Measurements from ENCODE around the gene MAGEA9. TPM values are rescaled to one million over a fixed set of nuclear protein-coding genes. Genes with fewer than 3 reads are reported as not detected.

The MAGEA9 gene
- polyA plus RNA-seq, 1 donor from 2014 or later: not detected

DNA sequence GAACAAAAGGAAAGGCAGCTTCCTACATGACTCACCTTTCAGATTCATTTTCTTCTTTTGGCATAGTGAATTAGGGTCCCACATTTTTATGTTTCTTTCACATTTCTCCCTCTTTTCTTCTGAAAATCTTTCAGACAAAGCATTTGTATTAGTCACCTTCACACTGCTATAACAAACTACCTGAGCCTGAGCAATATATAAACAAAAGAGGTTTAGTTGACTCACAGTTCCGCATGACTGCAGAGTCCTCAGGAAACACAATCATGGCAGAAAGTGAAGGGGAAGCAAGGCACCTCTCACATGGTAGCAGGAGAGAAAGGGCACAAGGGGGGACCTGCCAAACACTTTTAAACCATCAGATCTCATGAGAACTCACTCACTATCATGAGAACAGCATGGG lies 36.9 kb downstream of the MAGEA9 start:
- no peak overlapping the region for H3K27ac ChIP-seq (ENCODE audit: low read length)
- H2AFZ ChIP-seq (ENCODE audit: low read depth, low read length): no peak overlapping the region

DNA sequence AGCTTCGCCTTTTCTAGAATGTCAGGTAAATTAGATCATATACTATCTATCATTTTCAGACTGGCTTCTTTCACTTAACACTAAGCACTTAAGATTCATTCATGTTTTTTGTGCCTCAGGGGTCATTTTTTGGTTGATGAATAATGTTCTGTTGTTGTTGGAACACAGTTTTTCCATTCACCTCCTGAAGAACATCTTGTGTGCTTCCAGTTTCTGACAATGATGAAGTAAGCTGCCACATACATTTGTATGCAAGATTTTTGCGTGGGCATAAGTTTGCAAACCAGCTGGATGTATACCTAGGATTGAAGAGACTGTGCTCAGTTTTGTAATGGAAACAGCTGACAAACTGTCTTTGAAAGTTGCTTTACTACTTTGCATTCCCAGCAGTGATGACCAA lies 37.6 kb downstream of the MAGEA9 start:
- Histone ChIP-seq H3K79me2 (replicated peaks; ENCODE audit: insufficient read depth, low read length) (no peaks in the 10 kb centered on the region), H3K9me2 (ENCODE audit: insufficient read depth, low read length) (no peaks in the 10 kb centered on the region), H4K20me1 (ENCODE audit: insufficient read depth) (no peaks in the 10 kb centered on the region), H3K27me3 (ENCODE audit: insufficient read depth, low read depth, low read length) (no peaks in the 10 kb centered on the region), H3K9me3 (ENCODE audit: low read length) (no peaks in the 10 kb centered on the region), H3K4me3 (ENCODE audit: low read length) (no peak overlapping the region), H3K36me3 (ENCODE audit: insufficient read depth, low read length) (no peaks in the 10 kb centered on the region), H3K27ac (ENCODE audit: low read length) (no peak overlapping the region), H3K4me2 (ENCODE audit: low read length) (no peak overlapping the region), H3K9ac (ENCODE audit: low read length) (no peak overlapping the region), H2AFZ (ENCODE audit: low read depth, low read length) (no peak overlapping the region), H3F3A (ENCODE audit: insufficient read depth, low read length, poor library complexity, severe bottlenecking) (no peaks in the 10 kb centered on the region)
- TF ChIP-seq TAF1 (IDR thresholded peaks at IDR 0.05; ENCODE audit: low read depth) (no peak), EZH2 (IDR thresholded peaks at IDR 0.05; ENCODE audit: borderline replicate concordance, insufficient read depth, low read length, poor library complexity, severe bottlenecking) (no peak), EP300 (conservative IDR thresholded peaks at IDR 0.05; ENCODE audit: poor library complexity, severe bottlenecking) (no peak), MXI1 (conservative IDR thresholded peaks at IDR 0.05; ENCODE audit: poor library complexity, severe bottlenecking) (no peak), POLR2AphosphoS5 (IDR thresholded peaks at IDR 0.05) (no peak), SMC3 (conservative IDR thresholded peaks at IDR 0.05; ENCODE audit: poor library complexity) (no peak), RAD21 (conservative IDR thresholded peaks at IDR 0.05) (no peak)
- TF ChIP-seq, protein P1, sequence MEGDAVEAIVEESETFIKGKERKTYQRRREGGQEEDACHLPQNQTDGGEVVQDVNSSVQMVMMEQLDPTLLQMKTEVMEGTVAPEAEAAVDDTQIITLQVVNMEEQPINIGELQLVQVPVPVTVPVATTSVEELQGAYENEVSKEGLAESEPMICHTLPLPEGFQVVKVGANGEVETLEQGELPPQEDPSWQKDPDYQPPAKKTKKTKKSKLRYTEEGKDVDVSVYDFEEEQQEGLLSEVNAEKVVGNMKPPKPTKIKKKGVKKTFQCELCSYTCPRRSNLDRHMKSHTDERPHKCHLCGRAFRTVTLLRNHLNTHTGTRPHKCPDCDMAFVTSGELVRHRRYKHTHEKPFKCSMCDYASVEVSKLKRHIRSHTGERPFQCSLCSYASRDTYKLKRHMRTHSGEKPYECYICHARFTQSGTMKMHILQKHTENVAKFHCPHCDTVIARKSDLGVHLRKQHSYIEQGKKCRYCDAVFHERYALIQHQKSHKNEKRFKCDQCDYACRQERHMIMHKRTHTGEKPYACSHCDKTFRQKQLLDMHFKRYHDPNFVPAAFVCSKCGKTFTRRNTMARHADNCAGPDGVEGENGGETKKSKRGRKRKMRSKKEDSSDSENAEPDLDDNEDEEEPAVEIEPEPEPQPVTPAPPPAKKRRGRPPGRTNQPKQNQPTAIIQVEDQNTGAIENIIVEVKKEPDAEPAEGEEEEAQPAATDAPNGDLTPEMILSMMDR (IDR thresholded peaks at IDR 0.05; ENCODE audit: poor library complexity, severe bottlenecking): no peak
- TF ChIP-seq, protein P2, sequence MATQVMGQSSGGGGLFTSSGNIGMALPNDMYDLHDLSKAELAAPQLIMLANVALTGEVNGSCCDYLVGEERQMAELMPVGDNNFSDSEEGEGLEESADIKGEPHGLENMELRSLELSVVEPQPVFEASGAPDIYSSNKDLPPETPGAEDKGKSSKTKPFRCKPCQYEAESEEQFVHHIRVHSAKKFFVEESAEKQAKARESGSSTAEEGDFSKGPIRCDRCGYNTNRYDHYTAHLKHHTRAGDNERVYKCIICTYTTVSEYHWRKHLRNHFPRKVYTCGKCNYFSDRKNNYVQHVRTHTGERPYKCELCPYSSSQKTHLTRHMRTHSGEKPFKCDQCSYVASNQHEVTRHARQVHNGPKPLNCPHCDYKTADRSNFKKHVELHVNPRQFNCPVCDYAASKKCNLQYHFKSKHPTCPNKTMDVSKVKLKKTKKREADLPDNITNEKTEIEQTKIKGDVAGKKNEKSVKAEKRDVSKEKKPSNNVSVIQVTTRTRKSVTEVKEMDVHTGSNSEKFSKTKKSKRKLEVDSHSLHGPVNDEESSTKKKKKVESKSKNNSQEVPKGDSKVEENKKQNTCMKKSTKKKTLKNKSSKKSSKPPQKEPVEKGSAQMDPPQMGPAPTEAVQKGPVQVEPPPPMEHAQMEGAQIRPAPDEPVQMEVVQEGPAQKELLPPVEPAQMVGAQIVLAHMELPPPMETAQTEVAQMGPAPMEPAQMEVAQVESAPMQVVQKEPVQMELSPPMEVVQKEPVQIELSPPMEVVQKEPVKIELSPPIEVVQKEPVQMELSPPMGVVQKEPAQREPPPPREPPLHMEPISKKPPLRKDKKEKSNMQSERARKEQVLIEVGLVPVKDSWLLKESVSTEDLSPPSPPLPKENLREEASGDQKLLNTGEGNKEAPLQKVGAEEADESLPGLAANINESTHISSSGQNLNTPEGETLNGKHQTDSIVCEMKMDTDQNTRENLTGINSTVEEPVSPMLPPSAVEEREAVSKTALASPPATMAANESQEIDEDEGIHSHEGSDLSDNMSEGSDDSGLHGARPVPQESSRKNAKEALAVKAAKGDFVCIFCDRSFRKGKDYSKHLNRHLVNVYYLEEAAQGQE (IDR thresholded peaks at IDR 0.05; ENCODE audit: borderline replicate concordance): no peak

More for the DNA sequence above, 36.9 kb downstream of the MAGEA9 start:
- no peak overlapping the region for H3K4me3 ChIP-seq (ENCODE audit: low read length)
- H3K9me2 ChIP-seq (ENCODE audit: insufficient read depth, low read length): no peaks in the 10 kb centered on the region
- no peaks in the 10 kb centered on the region for H3F3A ChIP-seq (ENCODE audit: insufficient read depth, low read length, poor library complexity, severe bottlenecking)
- H3K4me2 ChIP-seq (ENCODE audit: low read length): no peak overlapping the region
- H3K9ac ChIP-seq (ENCODE audit: low read length): no peak overlapping the region
- no peaks in the 10 kb centered on the region for H4K20me1 ChIP-seq (ENCODE audit: insufficient read depth)
- H3K27me3 ChIP-seq (ENCODE audit: insufficient read depth, low read depth, low read length): no peaks in the 10 kb centered on the region
- no peaks in the 10 kb centered on the region for H3K79me2 ChIP-seq (replicated peaks; ENCODE audit: insufficient read depth, low read length)
- H3K36me3 ChIP-seq (ENCODE audit: insufficient read depth, low read length): no peaks in the 10 kb centered on the region
- H3K9me3 ChIP-seq (ENCODE audit: low read length): no peaks in the 10 kb centered on the region
- TF ChIP-seq TAF1 (IDR thresholded peaks at IDR 0.05; ENCODE audit: low read depth) (no peak), SMC3 (conservative IDR thresholded peaks at IDR 0.05; ENCODE audit: poor library complexity) (no peak), MXI1 (conservative IDR thresholded peaks at IDR 0.05; ENCODE audit: poor library complexity, severe bottlenecking) (no peak), EP300 (conservative IDR thresholded peaks at IDR 0.05; ENCODE audit: poor library complexity, severe bottlenecking) (no peak), RAD21 (conservative IDR thresholded peaks at IDR 0.05) (no peak), POLR2AphosphoS5 (IDR thresholded peaks at IDR 0.05) (no peak), EZH2 (IDR thresholded peaks at IDR 0.05; ENCODE audit: borderline replicate concordance, insufficient read depth, low read length, poor library complexity, severe bottlenecking) (no peak)
- TF ChIP-seq, protein P1 (IDR thresholded peaks at IDR 0.05; ENCODE audit: poor library complexity, severe bottlenecking): no peak
- TF ChIP-seq, protein P2 (IDR thresholded peaks at IDR 0.05; ENCODE audit: borderline replicate concordance): no peak
